GM19328 (cell line): Measurements from ENCODE around the gene TFCP2.
"Not testable (repeated sequence)": the region's sequence is repeated elsewhere in the genome, so short reads cannot be mapped to it uniquely, and the experiment has no call there.

Experiments
- ATAC-seq: cut with Tn5 transposase; IDR thresholded peaks from one replicate; pipeline ENCODE4 v1.9.1; 2021; ENCODE audit warnings: mild to moderate bottlenecking, moderate library complexity; ENCODE audit not compliant: unreplicated experiment

The TFCP2 gene

GRCh38 chr12:51085757-51086156 lies 87.2 kb downstream of the TFCP2 start:
- no peak for ATAC-seq

GRCh38 chr12:51083126-51083833 lies 89.7 kb downstream of the TFCP2 start, which contains the start of gene CSRNP2:
CSRNP2 (minus strand) TSS chr12:51083596; CDS start chr12:51076561, 7,035 bp downstream.
- peak; percentile 96 for ATAC-seq

- peak; percentile 8 for ATAC-seq
Observed at GRCh38 chr12:51082561-51083125, 90.3 kb downstream of the TFCP2 start.

GRCh38 chr12:51081421-51081820 lies 91.5 kb downstream of the TFCP2 start:
- no peak for ATAC-seq

GRCh38 chr12:51080136-51080535 lies 92.8 kb downstream of the TFCP2 start:
- no peak for ATAC-seq

GRCh38 chr12:51078866-51079265 lies 94.1 kb downstream of the TFCP2 start:
- ATAC-seq, result not testable (repeated sequence)

- not testable (repeated sequence) for ATAC-seq
Observed at GRCh38 chr12:51078346-51078745, 94.6 kb downstream of the TFCP2 start.

GRCh38 chr12:51077930-51078329 lies 95.0 kb downstream of the TFCP2 start:
- no peak for ATAC-seq

- ATAC-seq, result no peak
Observed at GRCh38 chr12:51076236-51076930, 96.6 kb downstream of the TFCP2 start.

GRCh38 chr12:51075390-51075789 lies 97.5 kb downstream of the TFCP2 start:
- ATAC-seq, result no peak

GRCh38 chr12:51071663-51072062 lies 101.3 kb downstream of the TFCP2 start:
- ATAC-seq, result no peak

- no peak for ATAC-seq
Observed at GRCh38 chr12:51070004-51070403, 102.9 kb downstream of the TFCP2 start.

GRCh38 chr12:51067771-51068170 lies 105.2 kb downstream of the TFCP2 start:
- no peak for ATAC-seq

- ATAC-seq, result no peak
Observed at GRCh38 chr12:51067229-51067628, 105.7 kb downstream of the TFCP2 start.

GRCh38 chr12:51065530-51065929 lies 107.4 kb downstream of the TFCP2 start:
- no peak for ATAC-seq

GRCh38 chr12:51062631-51063397 lies 110.1 kb downstream of the TFCP2 start:
- ATAC-seq, result no peak

GRCh38 chr12:51059086-51059485 lies 113.8 kb downstream of the TFCP2 start:
- ATAC-seq, result no peak

GRCh38 chr12:51056242-51056641 lies 116.7 kb downstream of the TFCP2 start:
- ATAC-seq, result no peak

- ATAC-seq, result no peak
Observed at GRCh38 chr12:51055060-51055459, 117.9 kb downstream of the TFCP2 start.

GRCh38 chr12:51051787-51052186 lies 121.1 kb downstream of the TFCP2 start:
- no peak for ATAC-seq

GRCh38 chr12:51049525-51049924 lies 123.4 kb downstream of the TFCP2 start:
- ATAC-seq, result no peak
